IPS-18c (cell line): ENCODE results near the gene GADD45GIP1.
"Not testable (repeated sequence)": the region's sequence is repeated elsewhere in the genome, so short reads cannot be mapped to it uniquely, and the experiment has no call there.

ENCODE experiments used
- H3K4me3 ChIP-seq: 2 replicates; pipeline ENCODE4 v1.7.0; 2013; ENCODE audit warnings: low read depth, mild to moderate bottlenecking, low read length, moderate library complexity; ENCODE audit not compliant: insufficient read depth
- H3K9me3 ChIP-seq: one replicate; pipeline ENCODE4 v1.6.1; 2013; ENCODE audit warnings: mild to moderate bottlenecking, low read length, moderate library complexity; ENCODE audit not compliant: control insufficient read depth, insufficient read depth

Gene GADD45GIP1

GRCh38 chr19:12937093-12937926 is 19.7 kb downstream of the GADD45GIP1 start:
- Histone ChIP-seq H3K4me3 (peak overlapping the region; percentile 57), H3K9me3 (no peaks in the 10 kb centered on the region)

GRCh38 chr19:12936582-12936981 is 20.4 kb downstream of the GADD45GIP1 start:
- Histone ChIP-seq H3K9me3 (no peaks in the 10 kb centered on the region), H3K4me3 (no peak overlapping the region)

GRCh38 chr19:12935071-12935470 is 22.0 kb downstream of the GADD45GIP1 start:
- H3K4me3 ChIP-seq: no peak overlapping the region
- H3K9me3 ChIP-seq: no peaks in the 10 kb centered on the region

GRCh38 chr19:12933287-12934072 is 23.5 kb downstream of the GADD45GIP1 start, which contains the start of gene FARSA:
FARSA (minus strand) TSS chr19:12933711; CDS start chr19:12933696, 15 bp downstream.
- peak within 1 kb of the TSS; percentile 100 for H3K4me3 ChIP-seq
- no peaks in the 10 kb centered on the region for H3K9me3 ChIP-seq

GRCh38 chr19:12932392-12933286 is 24.4 kb downstream of the GADD45GIP1 start:
- H3K4me3 ChIP-seq: peak overlapping the region; percentile 100

GRCh38 chr19:12930002-12930645 is 26.9 kb downstream of the GADD45GIP1 start:
- H3K4me3 ChIP-seq: no peak overlapping the region
- H3K9me3 ChIP-seq: no peaks in the 10 kb centered on the region

More at GRCh38 chr19:12932392-12933286, 24.4 kb downstream of the GADD45GIP1 start:
- H3K9me3 ChIP-seq: no peaks in the 10 kb centered on the region

GRCh38 chr19:12924621-12925310 is 32.3 kb downstream of the GADD45GIP1 start:
- no peaks in the 10 kb centered on the region for H3K9me3 ChIP-seq
- no peak overlapping the region for H3K4me3 ChIP-seq

GRCh38 chr19:12922959-12923358 is 34.1 kb downstream of the GADD45GIP1 start:
- Histone ChIP-seq H3K4me3 (no peak overlapping the region), H3K9me3 (peaks cover 3% of the 10 kb centered on the region)

GRCh38 chr19:12921047-12921446 is 36.0 kb downstream of the GADD45GIP1 start:
- Histone ChIP-seq H3K9me3 (peaks cover 4% of the 10 kb centered on the region), H3K4me3 (no peak overlapping the region)

- Histone ChIP-seq H3K9me3 (peaks cover 4% of the 10 kb centered on the region), H3K4me3 (no peak overlapping the region)
These were observed 38.8 kb downstream of the GADD45GIP1 start for GRCh38 chr19:12918253-12918652.

GRCh38 chr19:12915860-12916259 is 41.2 kb downstream of the GADD45GIP1 start:
- H3K4me3 ChIP-seq, H3K9me3 ChIP-seq: not testable (repeated sequence)

GRCh38 chr19:12913851-12914690 is 43.0 kb downstream of the GADD45GIP1 start:
- Histone ChIP-seq H3K9me3 (peaks cover 4% of the 10 kb centered on the region), H3K4me3 (no peak overlapping the region)

- H3K4me3 ChIP-seq: peak overlapping the region; percentile 31
- peaks cover 2% of the 10 kb centered on the region for H3K9me3 ChIP-seq
These were observed 43.9 kb downstream of the GADD45GIP1 start for GRCh38 chr19:12913011-12913561.

GRCh38 chr19:12912571-12912970 is 44.5 kb downstream of the GADD45GIP1 start:
- Histone ChIP-seq H3K9me3 (no peaks in the 10 kb centered on the region), H3K4me3 (no peak overlapping the region)

GRCh38 chr19:12907166-12907565 is 49.9 kb downstream of the GADD45GIP1 start:
- Histone ChIP-seq H3K9me3 (no peaks in the 10 kb centered on the region), H3K4me3 (no peak overlapping the region)
